COLO668 (cell line): ENCODE data around the gene LRRN1.

Source experiments
- DNase-seq: peaks from one replicate; lab custom pipeline; 2025; ENCODE audit not compliant: unreplicated experiment; lab: John Stamatoyannopoulos, UW

Gene LRRN1

DNA sequence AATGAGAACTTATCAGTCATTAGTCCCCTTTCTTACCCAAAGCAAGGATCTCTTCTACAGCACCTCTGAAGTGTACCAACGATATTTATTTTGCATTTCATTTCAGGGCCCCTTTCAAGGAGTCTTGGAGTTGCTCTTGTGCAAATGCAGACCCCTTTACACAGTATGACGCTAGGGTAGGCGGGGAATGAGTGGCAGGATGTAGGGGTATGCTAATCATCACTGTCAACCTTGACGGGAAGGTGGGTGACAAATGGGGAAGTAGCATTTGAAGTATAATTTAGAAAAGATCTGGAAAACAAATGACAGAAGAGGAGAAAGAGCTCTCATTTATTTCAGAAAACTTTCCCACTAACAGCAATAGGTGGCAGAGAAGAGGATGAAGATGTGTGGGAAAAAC lies 94.4 kb downstream of the LRRN1 start:
- DNase-seq = no peak
